IPS-NIHi7 (cell line): ENCODE data around the gene ULK4.
A peak's percentile ranks its signal among the peaks of the same experiment; 100 is the strongest.
"Not testable (repeated sequence)": the region's sequence is repeated elsewhere in the genome, so short reads cannot be mapped to it uniquely, and the experiment has no call there.

ENCODE experiments used
- DNase-seq: peaks from one replicate; pipeline ENCODE4 v3.0.0; 2012; ENCODE audit warnings: mixed read lengths; ENCODE audit errors: extremely low spot score

The ULK4 gene

GRCh38 chr3:41690766-41691563 is 270.9 kb downstream of the ULK4 start:
- no peak for DNase-seq

GRCh38 chr3:41688595-41689380 is 273.1 kb downstream of the ULK4 start:
- DNase-seq: no peak

- DNase-seq: no peak
These were observed 276.8 kb downstream of the ULK4 start for GRCh38 chr3:41684797-41685735.

GRCh38 chr3:41683666-41684350 is 278.1 kb downstream of the ULK4 start:
- no peak for DNase-seq

- no peak for DNase-seq
These were observed 278.9 kb downstream of the ULK4 start for GRCh38 chr3:41682996-41683395.

DNA sequence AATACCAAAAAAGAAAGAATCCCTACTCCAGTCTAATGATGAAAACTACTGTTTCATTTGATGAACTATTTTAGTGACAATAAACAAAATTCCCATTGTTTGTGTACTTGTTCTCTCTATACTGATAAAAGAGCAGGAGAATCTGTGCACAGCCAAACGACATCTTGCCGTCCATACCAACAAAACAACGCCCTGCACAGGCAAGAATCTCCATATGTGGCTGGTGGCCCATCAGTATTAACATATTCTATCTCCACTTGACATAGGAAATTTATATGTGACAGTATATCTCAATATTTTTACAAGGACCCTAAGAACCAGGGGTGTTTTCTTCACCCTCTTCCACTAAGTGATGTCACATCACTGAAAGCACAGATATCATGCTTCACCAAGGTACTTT is 279.5 kb downstream of the ULK4 start:
- DNase-seq: no peak

- DNase-seq: no peak
These were observed 280.4 kb downstream of the ULK4 start for GRCh38 chr3:41681479-41681878.

- no peak for DNase-seq
These were observed 282.5 kb downstream of the ULK4 start for GRCh38 chr3:41679374-41679773.

DNA sequence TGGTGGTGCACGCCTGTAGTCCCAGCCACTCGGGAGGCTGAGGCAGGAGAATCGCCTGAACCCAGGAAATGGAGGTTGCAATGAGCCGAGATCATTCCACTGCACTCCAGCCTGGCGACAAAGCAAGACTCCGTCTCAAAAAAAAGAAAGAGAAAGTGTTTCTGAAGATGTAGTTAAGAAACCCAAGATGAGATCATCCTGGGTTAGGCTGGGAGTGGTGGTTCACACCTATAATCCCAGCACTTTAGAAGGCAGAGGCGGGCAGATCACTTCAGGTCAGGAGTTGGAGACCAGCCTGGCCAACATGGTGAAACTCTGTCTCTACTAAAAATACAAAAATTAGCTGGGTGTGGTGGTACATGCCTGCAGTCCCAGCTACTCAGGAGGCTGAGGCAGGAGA is 286.8 kb downstream of the ULK4 start:
- DNase-seq: not testable (repeated sequence)

DNA sequence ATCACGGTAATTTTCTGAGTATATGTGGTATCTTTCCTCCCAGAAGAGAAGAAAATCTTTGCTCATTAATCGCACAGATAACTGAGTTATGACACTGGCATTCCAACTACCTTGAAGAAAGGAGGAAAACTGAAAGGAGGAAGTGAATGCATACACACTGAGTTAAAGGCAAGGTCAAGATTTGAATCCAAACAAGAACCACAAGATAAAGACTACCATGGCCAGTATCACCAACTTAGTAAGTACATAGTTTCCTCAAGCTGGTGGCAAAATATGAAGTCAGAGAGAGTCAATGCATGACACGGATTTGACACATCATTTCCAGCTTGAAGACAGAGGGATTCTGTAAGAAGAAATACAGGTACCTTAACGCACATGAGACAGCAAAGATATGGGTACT is 287.5 kb downstream of the ULK4 start:
- no peak for DNase-seq

- DNase-seq: no peak
These were observed 288.3 kb downstream of the ULK4 start for GRCh38 chr3:41673650-41674049.

GRCh38 chr3:41668379-41668778 is 293.5 kb downstream of the ULK4 start:
- no peak for DNase-seq

DNA sequence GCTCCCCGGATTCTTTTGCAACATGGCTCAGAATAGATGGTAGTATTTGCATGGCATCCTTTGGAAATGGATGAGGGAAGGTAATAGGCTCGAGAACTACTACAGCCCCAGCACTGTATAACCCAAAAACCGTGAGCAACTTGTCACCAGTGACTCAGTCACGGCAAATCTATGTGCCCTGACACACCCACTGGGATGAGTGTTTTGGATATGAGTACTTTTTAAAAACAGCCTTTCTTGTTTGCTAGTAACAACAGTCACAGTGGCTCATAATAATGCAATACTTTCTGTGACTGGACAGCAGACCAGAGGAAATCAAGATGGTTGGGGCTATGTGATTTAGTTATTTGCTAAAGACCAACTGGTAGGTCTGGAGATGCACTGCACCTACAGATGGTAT is 299.6 kb downstream of the ULK4 start:
- DNase-seq: no peak

DNA sequence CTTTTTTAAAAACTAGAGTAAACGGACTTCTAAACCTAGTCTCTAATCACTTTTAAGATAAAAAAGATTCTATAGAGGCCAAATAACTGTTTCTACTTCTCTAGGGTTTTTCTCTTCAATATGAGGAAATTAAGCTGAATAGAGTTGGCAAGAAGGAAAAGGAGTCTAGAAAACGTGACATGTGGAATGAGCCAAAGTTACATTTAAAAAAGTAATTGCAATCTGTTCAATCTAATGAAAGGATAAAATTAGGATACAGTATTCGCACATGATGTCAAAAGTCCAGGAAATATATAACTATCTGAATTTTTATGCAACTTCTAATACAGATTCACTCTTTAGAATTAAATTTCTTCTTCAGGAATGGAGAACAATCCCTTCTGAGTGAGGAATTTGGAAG is 300.1 kb downstream of the ULK4 start:
- no peak for DNase-seq

GRCh38 chr3:41660510-41660909 is 301.4 kb downstream of the ULK4 start:
- no peak for DNase-seq

DNA sequence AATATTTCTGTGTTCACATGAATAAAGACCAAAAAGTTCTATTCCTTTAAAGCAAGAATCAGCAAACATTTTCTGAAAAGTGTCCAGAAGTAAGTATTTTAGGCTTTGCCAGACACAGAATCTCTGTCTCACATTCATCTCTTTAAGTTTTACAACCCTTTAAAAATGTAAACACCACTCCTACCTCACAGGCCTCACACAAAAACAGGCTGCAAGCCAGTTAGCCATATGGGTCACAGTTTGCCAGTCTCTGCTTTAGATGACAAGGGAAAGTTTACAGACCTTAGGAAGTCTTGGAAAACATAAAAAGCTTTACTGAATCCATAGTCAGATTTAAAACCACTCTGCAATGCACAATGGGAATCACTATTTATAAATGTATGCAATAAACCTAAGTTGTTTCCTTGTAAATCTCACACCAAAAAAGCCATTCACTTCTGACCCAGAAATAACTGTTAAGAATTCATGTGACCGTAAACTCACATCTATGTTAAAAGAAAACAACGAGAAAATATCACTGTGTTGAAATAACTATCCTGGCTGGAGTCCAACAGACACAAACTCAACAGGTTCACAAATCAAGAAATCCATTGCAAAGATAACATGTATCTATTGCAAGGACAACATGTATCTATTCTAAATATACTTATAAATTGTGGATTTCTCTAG is 308.2 kb downstream of the ULK4 start:
- no peak for DNase-seq

DNA sequence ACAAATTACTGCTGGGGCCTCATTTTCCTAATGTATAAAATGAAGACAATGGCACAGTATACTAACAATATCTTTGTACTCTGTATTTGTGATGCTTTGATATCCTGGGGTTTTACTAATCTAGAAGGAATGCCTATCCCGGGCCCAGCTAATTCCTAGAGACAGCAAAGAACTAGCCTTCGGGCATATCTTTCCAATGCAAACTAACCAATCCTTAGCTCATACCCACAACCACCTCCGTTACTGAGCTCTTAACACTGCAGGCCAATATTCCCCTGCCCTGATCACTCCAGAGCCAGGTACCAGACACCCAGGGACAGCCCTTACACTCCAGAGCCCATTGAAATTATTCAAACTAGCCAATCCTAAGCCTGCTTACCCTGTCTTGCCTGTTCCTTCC is 309.0 kb downstream of the ULK4 start:
- DNase-seq: peak; percentile 46

- no peak for DNase-seq
These were observed 309.4 kb downstream of the ULK4 start for GRCh38 chr3:41652506-41652905.

GRCh38 chr3:41651718-41652117 is 310.2 kb downstream of the ULK4 start:
- DNase-seq: no peak

- no peak for DNase-seq
These were observed 311.5 kb downstream of the ULK4 start for GRCh38 chr3:41650406-41650805.
